K562 (cell line): ENCODE data around the gene WWC2. TPM values are rescaled to one million over a fixed set of nuclear protein-coding genes. Genes with fewer than 3 reads are reported as not detected.

Source experiments
- CBX2 ChIP-seq: fragments of 200-600 bp; sonication (generic); IDR thresholded peaks from one replicate; pipeline ENCODE4 v1.6.1; 2012; ENCODE audit warnings: mild to moderate bottlenecking, low read length, inconsistent platforms; ENCODE audit not compliant: insufficient read depth, poor library complexity, severe bottlenecking
- CREB3L1 ChIP-seq: fragments of 450-650 bp; IDR thresholded peaks from 2 replicates; pipeline ENCODE4 v1.6.1; 2014; ENCODE audit warnings: low read depth, mild to moderate bottlenecking, moderate library complexity, borderline replicate concordance
- CXXC5 ChIP-seq: fragments of 250-450 bp; sonication (Bioruptor Pico); IDR thresholded peaks from 2 replicates; pipeline ENCODE4 v1.8.0; 2022; ENCODE audit warnings: inconsistent platforms, mild to moderate bottlenecking, moderate library complexity
- ETV1 ChIP-seq: fragments of 450-650 bp; conservative IDR thresholded peaks from 2 replicates; pipeline ENCODE4 v1.6.1; 2016; ENCODE audit warnings: missing genetic modification characterization, control low read depth, low read depth, missing compliant biosample characterization
- FOSL1 ChIP-seq: fragments of 200-800 bp; sonication (Bioruptor generic); conservative IDR thresholded peaks from 2 replicates; pipeline ENCODE4 v1.6.1; 2016; ENCODE audit warnings: missing genetic modification characterization, missing compliant biosample characterization
- FOXK2 ChIP-seq, 2 experiments: fragments of 450-650 bp; IDR thresholded peaks in 1 of 2; conservative IDR thresholded peaks in 1 of 2; 2 replicates each; pipeline ENCODE4 v1.6.1; 2016; ENCODE audit warnings: low read depth in 2 of 2, mild to moderate bottlenecking in 1 of 2
- HMBOX1 ChIP-seq: sonication (generic); IDR thresholded peaks from 2 replicates; pipeline ENCODE4 v1.6.1; 2016
- JUNB ChIP-seq: fragments of 450-650 bp; formaldehyde crosslinking; conservative IDR thresholded peaks from 2 replicates; pipeline ENCODE4 v1.4.0; 2020; ENCODE audit warnings: mild to moderate bottlenecking
- KAT7 ChIP-seq: sonication (generic); formaldehyde crosslinking; IDR thresholded peaks from 2 replicates; pipeline ENCODE4 v1.8.0; 2022; ENCODE audit warnings: missing genetic modification reagents, mild to moderate bottlenecking, borderline replicate concordance
- NFE2L1 ChIP-seq: fragments of 450-650 bp; IDR thresholded peaks from 2 replicates; pipeline ENCODE4 v1.6.1; 2016; ENCODE audit warnings: missing genetic modification characterization, low read depth, mild to moderate bottlenecking, missing compliant biosample characterization, moderate library complexity, borderline replicate concordance
- NFIX ChIP-seq: fragments of 250-450 bp; sonication (Bioruptor Pico); IDR thresholded peaks from 2 replicates; pipeline ENCODE4 v1.4.0; 2020; ENCODE audit warnings: low read depth, mild to moderate bottlenecking, moderate library complexity
- NFYB ChIP-seq: IDR thresholded peaks from 2 replicates; pipeline ENCODE4 v1.6.1; 2011; ENCODE audit warnings: mild to moderate bottlenecking, moderate library complexity; ENCODE audit not compliant: insufficient read length; ENCODE audit errors: extremely low read depth
- NRF1 ChIP-seq, 2 experiments: fragments of 450-650 bp; IDR thresholded peaks in 1 of 2; conservative IDR thresholded peaks in 1 of 2; 2 replicates each; pipeline ENCODE4 v1.6.1; 2014; ENCODE audit warnings: mild to moderate bottlenecking in 2 of 2
- PHF8 ChIP-seq: fragments of 200-600 bp; sonication (generic); IDR thresholded peaks from 2 replicates; pipeline ENCODE4 v1.6.1; 2012; ENCODE audit warnings: mixed run types, mild to moderate bottlenecking, inconsistent platforms, low read length, moderate library complexity, borderline replicate concordance
- RBM17 ChIP-seq: fragments of 200-400 bp; formaldehyde crosslinking; IDR thresholded peaks from 2 replicates; pipeline ENCODE4 v1.6.1; 2017; ENCODE audit warnings: low read depth, mild to moderate bottlenecking, low read length, borderline replicate concordance
- SETDB1 ChIP-seq: IDR thresholded peaks from one replicate; pipeline ENCODE4 v1.6.1; 2012; ENCODE audit warnings: low read length, control low read depth, inconsistent platforms
- SMARCB1 ChIP-seq: IDR thresholded peaks from 2 replicates; pipeline ENCODE4 v1.6.1; 2011; ENCODE audit warnings: improper control_type of control experiment, low read depth; ENCODE audit not compliant: insufficient read length
- SOX6 ChIP-seq: fragments of 450-650 bp; IDR thresholded peaks from 2 replicates; pipeline ENCODE4 v1.6.1; 2014; ENCODE audit warnings: mild to moderate bottlenecking
- XRCC4 ChIP-seq: IDR thresholded peaks from one replicate; pipeline ENCODE4 v1.6.1; 2011; ENCODE audit not compliant: insufficient read depth, insufficient read length; ENCODE audit errors: extremely low read depth
- ZEB2 ChIP-seq: fragments of 450-650 bp; IDR thresholded peaks from 2 replicates; pipeline ENCODE4 v1.6.1; 2016
- ZNF124 ChIP-seq: sonication (generic); formaldehyde crosslinking; IDR thresholded peaks from 2 replicates; pipeline ENCODE4 v1.8.1; 2022; ENCODE audit warnings: missing genetic modification reagents
- ZNF561 ChIP-seq: fragments of 450-650 bp; formaldehyde crosslinking; conservative IDR thresholded peaks from 2 replicates; pipeline ENCODE4 v1.4.0; 2020; ENCODE audit warnings: mild to moderate bottlenecking, moderate library complexity
- ZNF764 ChIP-seq: fragments of 250-450 bp; sonication (Bioruptor Pico); IDR thresholded peaks from 2 replicates; pipeline ENCODE4 v1.4.0; 2020; ENCODE audit warnings: low read depth, mild to moderate bottlenecking, moderate library complexity
- ZNF785 ChIP-seq: fragments of 250-450 bp; sonication (Bioruptor Pico); IDR thresholded peaks from 2 replicates; pipeline ENCODE4 v1.4.0; 2020; ENCODE audit warnings: mild to moderate bottlenecking
- polyA plus RNA-seq, 8 experiments: library from polyadenylated mRNA; depleted of rRNA in 4 of 8; stranded (reverse) in 5 of 8; unstranded in 3 of 8; fragments of >200 nt; fragmentation: Nextera tagmentation in 2 of 8; fragmentation: Illumina TruSeq in 1 of 8; extraction: Ambion mirVana in 2 of 8; extraction: Trizol in 1 of 8; gene quantifications; 2 replicates each; pipeline versions ENCODE4 v1.2.1 to v1.2.3, GENCODE V29; 2011 to 2014; ENCODE audit warnings: inconsistent platforms in 1 of 8, missing spikeins in 1 of 8
- total RNA-seq, 7 experiments: library from RNA; depleted of rRNA in 6 of 7; stranded (reverse); fragments of >200 nt in 6 of 7; fragmentation: Illumina TruSeq in 2 of 7; extraction: Trizol in 2 of 7; gene quantifications; 2 replicates each; pipeline versions ENCODE4 v1.2.1 to v1.2.3, GENCODE V29; 2011 to 2021; ENCODE audit warnings: low replicate concordance in 1 of 7
- TF ChIP-seq, protein P1 (sequence below): fragments of 450-650 bp; formaldehyde crosslinking; conservative IDR thresholded peaks from 2 replicates; pipeline ENCODE4 v1.4.0; 2022; ENCODE audit warnings: mild to moderate bottlenecking, missing genetic modification characterization

Gene WWC2
- total and polyA plus RNA-seq, 9 of the 15 experiments (the other 6 are each of a cell fraction or from before 2014, with no cell fraction given) = 3.7 to 39.4 (median 19.6) TPM

- TF ChIP-seq NRF1 (conservative IDR thresholded peaks at IDR 0.05 in 1 of 2, IDR thresholded peaks at IDR 0.05 in 1 of 2) (0 out of 4 replicates have a peak, but pooled peaks have one; percentile 10 to 15), HMBOX1 (peak; percentile 53; the same call in 1 of the 2 replicates), ZNF124 (CRISPR knock-in tag) (no peak), ZNF764 (CRISPR knock-in tag) (no peak), NFE2L1 (tag) (no peak), SOX6 (peak; percentile 78), SETDB1 (no peak), PHF8 (no peak), FOSL1 (tag) (peak; percentile 94), NFIX (CRISPR knock-in tag) (no peak), ETV1 (tag) (peak; percentile 91), RBM17 (no peak), FOXK2 (conservative IDR thresholded peaks at IDR 0.05 in 1 of 2, IDR thresholded peaks at IDR 0.05 in 1 of 2; ENCODE audit: low read depth in 2 of 2) (no peak), CXXC5 (CRISPR knock-in tag) (no peak), XRCC4 (no peak), ZEB2 (peak; percentile 65; the same call in 1 of the 2 replicates), SMARCB1 (no peak), ZNF561 (CRISPR knock-in tag) (no peak), NFYB (no peak), JUNB (CRISPR knock-in tag) (0 out of 2 replicates have a peak, but pooled peaks have one; percentile 14), ZNF785 (no peak), CBX2 (no peak), KAT7 (CRISPR knock-in tag) (no peak), CREB3L1 (no peak)
- TF ChIP-seq, protein P1, sequence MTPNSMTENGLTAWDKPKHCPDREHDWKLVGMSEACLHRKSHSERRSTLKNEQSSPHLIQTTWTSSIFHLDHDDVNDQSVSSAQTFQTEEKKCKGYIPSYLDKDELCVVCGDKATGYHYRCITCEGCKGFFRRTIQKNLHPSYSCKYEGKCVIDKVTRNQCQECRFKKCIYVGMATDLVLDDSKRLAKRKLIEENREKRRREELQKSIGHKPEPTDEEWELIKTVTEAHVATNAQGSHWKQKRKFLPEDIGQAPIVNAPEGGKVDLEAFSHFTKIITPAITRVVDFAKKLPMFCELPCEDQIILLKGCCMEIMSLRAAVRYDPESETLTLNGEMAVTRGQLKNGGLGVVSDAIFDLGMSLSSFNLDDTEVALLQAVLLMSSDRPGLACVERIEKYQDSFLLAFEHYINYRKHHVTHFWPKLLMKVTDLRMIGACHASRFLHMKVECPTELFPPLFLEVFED (CRISPR knock-in tag) = no peak
These were observed 84.0 kb downstream of the WWC2 start (continued) for GRCh38 chr4:183182873-183183725.
